H9 (cell line): ENCODE data around the gene AMZ2. TPM values are rescaled to one million over a fixed set of nuclear protein-coding genes. Genes with fewer than 3 reads are reported as not detected.

Experiments used
- DNase-seq: peaks from one replicate; pipeline ENCODE4 v3.0.0-alpha.2; 2017
- H2AFZ ChIP-seq: one replicate; pipeline ENCODE4 v1.6.1; 2013; ENCODE audit warnings: mild to moderate bottlenecking, low read length, control low read depth, moderate library complexity
- H2AK5ac ChIP-seq: 2 replicates; pipeline ENCODE4 v1.6.1; 2013; ENCODE audit warnings: low read length, control low read depth, mixed read lengths; ENCODE audit not compliant: insufficient read length
- H2BK120ac ChIP-seq: one replicate; pipeline ENCODE4 v1.6.1; 2013; ENCODE audit warnings: low read depth, mild to moderate bottlenecking, low read length, control low read depth, inconsistent platforms; ENCODE audit not compliant: poor library complexity, severe bottlenecking
- H2BK12ac ChIP-seq: 2 replicates; pipeline ENCODE4 v1.6.1; 2013; ENCODE audit warnings: low read length, control low read depth, mixed read lengths, low read depth; ENCODE audit not compliant: insufficient read length
- H2BK15ac ChIP-seq: 2 replicates; pipeline ENCODE4 v1.6.1; 2013; ENCODE audit warnings: low read depth, low read length, control low read depth
- H2BK20ac ChIP-seq: one replicate; pipeline ENCODE4 v1.6.1; 2013; ENCODE audit warnings: low read depth, mild to moderate bottlenecking, low read length, control low read depth, inconsistent platforms; ENCODE audit not compliant: poor library complexity, severe bottlenecking
- H2BK5ac ChIP-seq: 2 replicates; pipeline ENCODE4 v1.6.1; 2013; ENCODE audit warnings: low read length, control low read depth, mixed read lengths; ENCODE audit not compliant: insufficient read length
- H3K14ac ChIP-seq: 2 replicates; pipeline ENCODE4 v1.6.1; 2013; ENCODE audit warnings: low read length, control low read depth; ENCODE audit not compliant: insufficient read depth
- H3K18ac ChIP-seq: 2 replicates; pipeline ENCODE4 v1.6.1; 2013; ENCODE audit warnings: low read depth, mild to moderate bottlenecking, mixed read lengths, low read length, control low read depth; ENCODE audit not compliant: insufficient read length
- H3K23ac ChIP-seq: 2 replicates; pipeline ENCODE4 v1.6.1; 2013; ENCODE audit warnings: low read length, control low read depth, mixed read lengths, low read depth; ENCODE audit not compliant: insufficient read length
- H3K23me2 ChIP-seq: 2 replicates; pipeline ENCODE4 v1.6.1; 2013; ENCODE audit warnings: low read depth, mild to moderate bottlenecking, mixed read lengths, low read length, control low read depth; ENCODE audit not compliant: insufficient read length, poor library complexity, severe bottlenecking
- H3K27ac ChIP-seq: 2 replicates; pipeline ENCODE4 v1.5.1; 2013; ENCODE audit warnings: low read length, control low read depth, mixed read lengths, low read depth; ENCODE audit not compliant: insufficient read length
- H3K27me3 ChIP-seq: 2 replicates; pipeline ENCODE4 v1.6.1; 2013; ENCODE audit warnings: low read length, control low read depth, inconsistent platforms; ENCODE audit not compliant: insufficient read depth
- H3K4ac ChIP-seq: 2 replicates; pipeline ENCODE4 v1.6.1; 2013; ENCODE audit warnings: low read depth, mild to moderate bottlenecking, control low read depth, inconsistent platforms, low read length, moderate library complexity
- H3K4me1 ChIP-seq: 2 replicates; pipeline ENCODE4 v1.6.1; 2013; ENCODE audit warnings: low read length, control low read depth, inconsistent platforms; ENCODE audit not compliant: insufficient read depth
- H3K4me2 ChIP-seq: 2 replicates; pipeline ENCODE4 v1.6.1; 2013; ENCODE audit warnings: low read length, control low read depth, mixed read lengths; ENCODE audit not compliant: insufficient read length, insufficient read depth
- H3K56ac ChIP-seq: 2 replicates; pipeline ENCODE4 v1.6.1; 2013; ENCODE audit warnings: low read depth, mild to moderate bottlenecking, mixed read lengths, low read length, control low read depth; ENCODE audit not compliant: insufficient read length
- H3K79me1 ChIP-seq: 2 replicates; pipeline ENCODE4 v1.6.1; 2013; ENCODE audit warnings: low read depth, mild to moderate bottlenecking, moderate library complexity, low read length, control low read depth, inconsistent platforms; ENCODE audit not compliant: insufficient read depth, poor library complexity, severe bottlenecking
- H3K79me2 ChIP-seq: 2 replicates; pipeline ENCODE4 v1.6.1; 2013; ENCODE audit warnings: low read length, control low read depth, inconsistent platforms; ENCODE audit not compliant: insufficient read depth
- H3K9ac ChIP-seq: 2 replicates; pipeline ENCODE4 v1.6.1; 2013; ENCODE audit warnings: low read length, control low read depth, mixed read lengths; ENCODE audit not compliant: insufficient read length; ENCODE audit errors: extremely low read depth
- H3K9me3 ChIP-seq: one replicate; pipeline ENCODE4 v1.6.1; 2013; ENCODE audit warnings: low read depth, low read length, inconsistent platforms; ENCODE audit not compliant: control insufficient read depth
- H3T11ph ChIP-seq: one replicate; pipeline ENCODE4 v1.6.1; 2013; ENCODE audit warnings: mild to moderate bottlenecking, low read length, control low read depth, inconsistent platforms
- H4K20me1 ChIP-seq: one replicate; pipeline ENCODE4 v1.6.1; 2013; ENCODE audit not compliant: control insufficient read depth, insufficient read length, insufficient read depth
- H4K5ac ChIP-seq: 2 replicates; pipeline ENCODE4 v1.6.1; 2013; ENCODE audit warnings: low read depth, mild to moderate bottlenecking, mixed read lengths, low read length, control low read depth; ENCODE audit not compliant: insufficient read length
- H4K8ac ChIP-seq: replicated peaks from 2 replicates; pipeline ENCODE4 v1.6.1; 2013; ENCODE audit warnings: low read length, control low read depth, mixed read lengths, low read depth; ENCODE audit not compliant: insufficient read length
- H4K91ac ChIP-seq: 2 replicates; pipeline ENCODE4 v1.6.1; 2013; ENCODE audit warnings: low read depth, mild to moderate bottlenecking, moderate library complexity, mixed read lengths, low read length, control low read depth; ENCODE audit not compliant: insufficient read length
- H3K27ac Mint-ChIP-seq, 3 experiments: 2 replicates in 2 of 3; 3 replicates in 1 of 3; pipeline ENCODE4 v1.8.0; 2020 to 2021; ENCODE audit warnings: mixed read lengths in 3 of 3, mild to moderate bottlenecking in 1 of 3, moderate library complexity in 1 of 3
- H3K27me3 Mint-ChIP-seq: 2 replicates; pipeline ENCODE4 v1.8.0; 2021; ENCODE audit warnings: low read depth, mild to moderate bottlenecking, moderate library complexity, mixed read lengths
- H3K36me3 Mint-ChIP-seq, 3 experiments: 2 replicates in 2 of 3; 3 replicates in 1 of 3; pipeline ENCODE4 v1.8.0; 2020 to 2021; ENCODE audit warnings: low read depth in 3 of 3, mixed read lengths in 3 of 3; ENCODE audit not compliant: insufficient read depth in 1 of 3
- H3K4me1 Mint-ChIP-seq, 2 experiments: 2 replicates each; pipeline ENCODE4 v1.8.0; 2020; ENCODE audit warnings: mixed read lengths in 2 of 2
- H3K4me3 Mint-ChIP-seq, 2 experiments: 2 replicates in 1 of 2; 3 replicates in 1 of 2; pipeline ENCODE4 v1.8.0; 2020 to 2021; ENCODE audit warnings: mild to moderate bottlenecking in 2 of 2, mixed read lengths in 2 of 2, moderate library complexity in 1 of 2
- H3K9me3 Mint-ChIP-seq, 2 experiments: 2 replicates in 1 of 2; 3 replicates in 1 of 2; pipeline ENCODE4 v1.8.0; 2020; ENCODE audit warnings: mild to moderate bottlenecking in 2 of 2, mixed read lengths in 2 of 2, moderate library complexity in 1 of 2
- WGBS: extraction: QIAGEN DNeasy Blood & Tissue Kit; methylation state at CpG from one replicate; pipeline ENCODE4 v1.1.7; 2013; ENCODE audit warnings: missing lambda C conversion rate, low lambda C conversion rate, mixed read lengths; ENCODE audit not compliant: insufficient read length; ENCODE audit errors: extremely low coverage; 5-methylcytosine and 5-hydroxymethylcytosine counted together
- total RNA-seq: library from RNA; stranded (reverse); gene quantifications from 2 replicates; pipeline ENCODE4 v1.2.1, GENCODE V29; 2021
- TF ChIP-seq, protein P1 (sequence below): fragments of 200-600 bp; sonication (generic); conservative IDR thresholded peaks from 3 replicates; pipeline ENCODE4 v1.8.0; 2021; ENCODE audit warnings: antibody characterized with exemption, mild to moderate bottlenecking

The AMZ2 gene
- total RNA-seq, 1 experiment from 2014 or later = 82.6 TPM

DNA sequence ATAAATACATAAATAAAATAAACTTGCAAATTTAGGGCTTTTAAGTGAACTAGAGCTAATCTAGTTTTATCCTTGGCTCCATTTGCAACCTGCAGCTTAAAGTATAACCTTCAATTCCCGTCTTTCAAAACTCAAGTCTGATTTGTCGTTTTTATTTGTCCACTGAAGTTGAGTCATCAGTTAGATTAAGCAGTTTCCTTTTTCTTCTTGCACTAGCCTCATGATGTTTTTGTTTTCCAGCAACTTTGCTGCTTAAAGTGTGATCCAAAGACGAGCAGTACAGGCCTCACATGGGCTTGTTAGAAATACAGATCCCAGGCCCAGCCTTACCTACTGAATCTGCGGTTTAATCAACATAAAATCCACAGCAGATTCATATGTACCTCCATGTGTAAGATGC lies 57.3 kb downstream of the AMZ2 start:
- no peaks in the 10 kb centered on the region for H3K79me2 ChIP-seq
- no peak overlapping the region for H2AFZ ChIP-seq

More for the DNA sequence above, 57.3 kb downstream of the AMZ2 start:
- Histone ChIP-seq H2BK12ac (no peak overlapping the region), H3K9ac (no peak overlapping the region), H2BK120ac (no peak overlapping the region), H3K27ac (no peak overlapping the region), H2AK5ac (no peak overlapping the region), H3K23me2 (no peaks in the 10 kb centered on the region), H3K27me3 (no peaks in the 10 kb centered on the region), H2BK20ac (no peak overlapping the region), H3K4me2 (no peak overlapping the region), H4K91ac (no peak overlapping the region), H4K20me1 (no peaks in the 10 kb centered on the region), H3K79me1 (no peaks in the 10 kb centered on the region), H4K5ac (no peak overlapping the region), H3K56ac (no peak overlapping the region), H3K18ac (no peak overlapping the region), H3K4me1 (peaks cover 3% of the 10 kb centered on the region; the same call in 1 of the 2 replicates), H3K9me3 (no peaks in the 10 kb centered on the region), H2BK5ac (no peak overlapping the region), H3T11ph (no peak overlapping the region), H3K23ac (no peak overlapping the region), H4K8ac (no peak overlapping the region), H2BK15ac (no peak overlapping the region), H3K4ac (no peak overlapping the region), H3K14ac (no peak overlapping the region)
- TF ChIP-seq, protein P1, sequence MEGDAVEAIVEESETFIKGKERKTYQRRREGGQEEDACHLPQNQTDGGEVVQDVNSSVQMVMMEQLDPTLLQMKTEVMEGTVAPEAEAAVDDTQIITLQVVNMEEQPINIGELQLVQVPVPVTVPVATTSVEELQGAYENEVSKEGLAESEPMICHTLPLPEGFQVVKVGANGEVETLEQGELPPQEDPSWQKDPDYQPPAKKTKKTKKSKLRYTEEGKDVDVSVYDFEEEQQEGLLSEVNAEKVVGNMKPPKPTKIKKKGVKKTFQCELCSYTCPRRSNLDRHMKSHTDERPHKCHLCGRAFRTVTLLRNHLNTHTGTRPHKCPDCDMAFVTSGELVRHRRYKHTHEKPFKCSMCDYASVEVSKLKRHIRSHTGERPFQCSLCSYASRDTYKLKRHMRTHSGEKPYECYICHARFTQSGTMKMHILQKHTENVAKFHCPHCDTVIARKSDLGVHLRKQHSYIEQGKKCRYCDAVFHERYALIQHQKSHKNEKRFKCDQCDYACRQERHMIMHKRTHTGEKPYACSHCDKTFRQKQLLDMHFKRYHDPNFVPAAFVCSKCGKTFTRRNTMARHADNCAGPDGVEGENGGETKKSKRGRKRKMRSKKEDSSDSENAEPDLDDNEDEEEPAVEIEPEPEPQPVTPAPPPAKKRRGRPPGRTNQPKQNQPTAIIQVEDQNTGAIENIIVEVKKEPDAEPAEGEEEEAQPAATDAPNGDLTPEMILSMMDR = no peak
- Mint-ChIP-seq H3K27me3 (peaks cover 9% of the 10 kb centered on the region), H3K27ac (no peak overlapping the region), H3K9me3 (peaks cover 0 to 5% of the 10 kb centered on the region in 2 experiments; a peak in 1 of 5 replicates), H3K36me3 (peaks cover 16 to 21% (median 16%) of the 10 kb centered on the region in 3 experiments), H3K4me3 (no peak overlapping the region), H3K4me1 (peaks cover 18 to 30% of the 10 kb centered on the region in 2 experiments)
- WGBS = no CpG with 5 or more reads among the region's 4 CpGs
- DNase-seq = no peak

Other genes starting within 250 kb of the AMZ2 start
- gene KPNA2, start 212.3 kb upstream of the AMZ2 start, total RNA-seq = 432 and 437 TPM in 2 replicates
- gene SLC16A6, start 43.1 kb downstream of the AMZ2 start, total RNA-seq = 0.24 and 0.33 TPM in 2 replicates
- 3.5 and 3.6 TPM in 2 replicates for gene ARSG, start 43.5 kb downstream of the AMZ2 start, total RNA-seq
- 12.0 and 15.4 TPM in 2 replicates for gene WIPI1, start 209.5 kb downstream of the AMZ2 start, total RNA-seq